ENCODE measurements around the gene ANO3. TPM values are rescaled to one million over a fixed set of nuclear protein-coding genes. Genes with fewer than 3 reads are reported as not detected.

The ANO3 gene
- total RNA-seq (2014; rRNA removed; shearing (Covaris generic)), result not detected in 2 replicates
- 0.12 TPM in 1 of 2 replicates, not detected in the other for polyA plus RNA-seq (2016; fragmentation: Nextera tagmentation; extraction: Ambion mirVana)
- long read RNA-seq, result 0 reads

GRCh38 chr11:26331911-26332571 lies at the start of gene ANO3:
Gene ANO3 (plus strand): TSS chr11:26332130. CDS start chr11:26332276, 146 bp downstream.
- Mint-ChIP-seq H3K27ac (no peak within 1 kb of the TSS), H3K4me1 (peaks cover 58% of the 10 kb centered on the region), H3K4me3 (peak within 1 kb of the TSS; percentile 74), H3K9me3 (no peaks in the 10 kb centered on the region), H3K27me3 (ENCODE audit: insufficient read depth, low read depth, poor library complexity) (peaks cover 5% of the 10 kb centered on the region), H3K36me3 (ENCODE audit: low read depth) (no peaks in the 10 kb centered on the region)
- ATAC-seq, result peak; percentile 99
- Histone ChIP-seq H3K27me3 (ENCODE audit: insufficient read depth) (no peaks in the 10 kb centered on the region), H3K27ac (ENCODE audit: low read depth) (no peak within 1 kb of the TSS; the same call in 1 of the 2 replicates), H3K4me1 (ENCODE audit: insufficient read depth) (peaks cover 37% of the 10 kb centered on the region), H3K4me2 (peak within 1 kb of the TSS; percentile 85), H3K79me2 (replicated peaks; ENCODE audit: insufficient read depth) (no peaks in the 10 kb centered on the region), H3F3A (replicated peaks; ENCODE audit: low read depth) (no peaks in the 10 kb centered on the region), H3K36me3 (ENCODE audit: insufficient read depth) (no peaks in the 10 kb centered on the region), H4K20me1 (replicated peaks; ENCODE audit: insufficient read depth) (no peaks in the 10 kb centered on the region), H3K4me3 (peak within 1 kb of the TSS; percentile 62), H3K9me2 (ENCODE audit: insufficient read depth) (no peaks in the 10 kb centered on the region), H2AFZ (peak within 1 kb of the TSS; percentile 91)
- TF ChIP-seq STAT1 (IDR thresholded peaks at IDR 0.05; ENCODE audit: unreplicated experiment), result no peak
- TF ChIP-seq JUNB (IDR thresholded peaks at IDR 0.05; ENCODE audit: unreplicated experiment), result no peak
- TF ChIP-seq CREB1 (CRISPR knock-in tag; IDR thresholded peaks at IDR 0.05; ENCODE audit: low read depth), result 0 out of 2 replicates have a peak, but pooled peaks have one; percentile 27
- no peak for TF ChIP-seq ETS1 (IDR thresholded peaks at IDR 0.05)
- peak; percentile 51 to 77 for TF ChIP-seq CTCF (conservative IDR thresholded peaks at IDR 0.05; ENCODE audit: low read depth in 2 of 2)
- DNase-seq (ENCODE audit: low spot score), result peak; percentile 97

GRCh38 chr11:26283852-26284408 lies 48.0 kb upstream of the ANO3 start:
- H3K4me3 Mint-ChIP-seq, result peak overlapping the region; percentile 80
- peak overlapping the region; percentile 49 for H3K4me3 ChIP-seq
- DNase-seq (ENCODE audit: low spot score) (peak; percentile 13), ATAC-seq (peak; percentile 74)
- H3K9me3 Mint-ChIP-seq, result no peaks in the 10 kb centered on the region
- no peak overlapping the region for H3K27ac ChIP-seq (ENCODE audit: low read depth)
- H3K27me3 ChIP-seq (ENCODE audit: insufficient read depth), result no peaks in the 10 kb centered on the region
- H3F3A ChIP-seq (replicated peaks; ENCODE audit: low read depth), result no peaks in the 10 kb centered on the region
- no peaks in the 10 kb centered on the region for H3K36me3 Mint-ChIP-seq (ENCODE audit: low read depth)
- H3K27me3 Mint-ChIP-seq (ENCODE audit: insufficient read depth, low read depth, poor library complexity), result peaks cover 2% of the 10 kb centered on the region
- H3K4me1 Mint-ChIP-seq, result peaks cover 14% of the 10 kb centered on the region
- peak overlapping the region; percentile 4; the same call in 1 of the 2 replicates for H3K27ac Mint-ChIP-seq
- H4K20me1 ChIP-seq (replicated peaks; ENCODE audit: insufficient read depth), result no peaks in the 10 kb centered on the region
- no peaks in the 10 kb centered on the region for H3K36me3 ChIP-seq (ENCODE audit: insufficient read depth)
- peak overlapping the region; percentile 10 for H2AFZ ChIP-seq
- no peaks in the 10 kb centered on the region for H3K9me2 ChIP-seq (ENCODE audit: insufficient read depth)
- no peaks in the 10 kb centered on the region for H3K79me2 ChIP-seq (replicated peaks; ENCODE audit: insufficient read depth)
- H3K4me1 ChIP-seq (ENCODE audit: insufficient read depth), result peaks cover 11% of the 10 kb centered on the region
- peak overlapping the region; percentile 73 for H3K4me2 ChIP-seq
- TF ChIP-seq ZNF462 (CRISPR knock-in tag; IDR thresholded peaks at IDR 0.05) (no peak), ZNF114 (CRISPR knock-in tag; IDR thresholded peaks at IDR 0.05) (no peak), JUNB (IDR thresholded peaks at IDR 0.05; ENCODE audit: unreplicated experiment) (no peak)

Data from GM23338 (cell line).